Caco-2 (cell line): ENCODE results near the gene RAB26. TPM values are rescaled to one million over a fixed set of nuclear protein-coding genes. Genes with fewer than 3 reads are reported as not detected.

Experiments
- BruUV-seq: library from RNA; stranded (reverse); fragments of 400-500 nt; replicated peaks from 2 replicates; lab custom pipeline; 2021; lab: Mats Ljungman, UMichigan
- CTCF ChIA-PET: fragments of 300-600 bp; sonication (Branson Sonifier 250); formaldehyde crosslinking; loops from one replicate; lab custom pipeline; 2022; ENCODE audit warnings: antibody characterized with exemption; lab: Charles Lee
- POLR2A ChIA-PET: fragments of 300-600 bp; sonication (Branson Sonifier 250); formaldehyde crosslinking; loops from one replicate; lab custom pipeline; 2022; ENCODE audit warnings: antibody characterized with exemption; lab: Charles Lee
- DNase-seq, 2 experiments: peaks; one replicate each; pipeline versions ENCODE4 v3.0.0 to v3.0.0-alpha.2; 2020 to 2022
- H3K27me3 ChIP-seq: replicated peaks from 2 replicates; pipeline ENCODE4 v1.6.0; 2011; ENCODE audit warnings: low read length; ENCODE audit not compliant: control insufficient read depth, insufficient read depth
- H3K36me3 ChIP-seq: 2 replicates; pipeline ENCODE4 v1.5.1; 2011; ENCODE audit warnings: low read length; ENCODE audit not compliant: control insufficient read depth, insufficient read depth
- H3K4me1 ChIP-seq: fragments of 250-450 bp; sonication (Bioruptor Pico); 2 replicates; pipeline ENCODE4 v1.5.1; 2020; ENCODE audit warnings: mild to moderate bottlenecking
- H3K4me3 ChIP-seq: 2 replicates; pipeline ENCODE4 v1.5.1; 2011; ENCODE audit warnings: low read depth, mild to moderate bottlenecking, control low read depth, low read length
- H3K9me3 ChIP-seq: fragments of 250-450 bp; sonication (Bioruptor Pico); 2 replicates; pipeline ENCODE4 v1.5.1; 2020; ENCODE audit warnings: mild to moderate bottlenecking, moderate library complexity
- H3K27ac Mint-ChIP-seq: one replicate; pipeline ENCODE4 v1.8.0; 2022; ENCODE audit warnings: mixed read lengths; ENCODE audit not compliant: unreplicated experiment
- H3K27me3 Mint-ChIP-seq: one replicate; pipeline ENCODE4 v1.8.0; 2022; ENCODE audit warnings: mixed read lengths; ENCODE audit not compliant: insufficient read depth, unreplicated experiment
- H3K36me3 Mint-ChIP-seq: one replicate; pipeline ENCODE4 v1.8.0; 2022; ENCODE audit warnings: mild to moderate bottlenecking, mixed read lengths; ENCODE audit not compliant: insufficient read depth, unreplicated experiment
- H3K4me1 Mint-ChIP-seq: one replicate; pipeline ENCODE4 v1.8.0; 2022; ENCODE audit warnings: low read depth, mixed read lengths; ENCODE audit not compliant: unreplicated experiment
- H3K4me3 Mint-ChIP-seq: one replicate; pipeline ENCODE4 v1.8.0; 2022; ENCODE audit warnings: mild to moderate bottlenecking, moderate library complexity, mixed read lengths; ENCODE audit not compliant: unreplicated experiment
- H3K9me3 Mint-ChIP-seq: one replicate; pipeline ENCODE4 v1.8.0; 2022; ENCODE audit warnings: mixed read lengths; ENCODE audit not compliant: unreplicated experiment
- intact Hi-C: fragments of 100-400 bp; cut with micrococcal nuclease; formaldehyde crosslinking; loops from one replicate; pipeline ENCODE4 v1.10.0; 2022; ENCODE audit not compliant: unreplicated experiment
- total RNA-seq: library from RNA; stranded (reverse); gene quantifications from 2 replicates; pipeline ENCODE4 v1.2.3, GENCODE V29; 2022
- TF ChIP-seq, protein P1 (sequence below), 2 experiments: fragments of 200-600 bp in 1 of 2; IDR thresholded peaks; 1 replicate in 1 of 2; 2 replicates in 1 of 2; pipeline versions ENCODE4 v1.5.1 to v1.8.0; 2011 to 2022; ENCODE audit warnings: antibody characterized with exemption in 1 of 2, control low read depth in 1 of 2, inconsistent platforms in 1 of 2, low read depth in 1 of 2, low read length in 1 of 2, mild to moderate bottlenecking in 1 of 2, moderate library complexity in 1 of 2; ENCODE audit not compliant: insufficient read depth in 1 of 2, severe bottlenecking in 1 of 2, unreplicated experiment in 1 of 2

The RAB26 gene
- total RNA-seq, 1 experiment from 2014 or later = 1.0 TPM

DNA sequence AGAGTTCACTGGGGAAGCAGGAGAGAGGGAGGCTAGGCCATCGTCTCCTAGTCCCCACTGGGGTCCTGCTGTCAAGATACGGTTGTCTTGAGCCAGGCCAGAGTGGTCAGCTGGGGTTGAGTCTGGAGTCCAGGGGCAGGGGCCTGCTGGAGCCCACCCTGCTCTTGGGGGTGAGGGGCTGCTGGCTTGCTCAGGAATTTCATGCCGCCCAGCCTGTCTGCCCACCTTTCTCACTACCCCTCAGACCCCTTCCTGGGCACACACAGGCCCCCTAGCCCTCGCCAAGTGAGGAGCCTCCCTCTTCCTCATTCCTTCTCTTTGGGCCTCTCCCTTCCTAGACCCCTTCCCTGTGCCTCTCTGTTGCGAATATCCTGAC, 8.4 kb downstream of the RAB26 start:
- intact Hi-C loops = no loop called here
- Mint-ChIP-seq H3K9me3 (no peaks in the 10 kb centered on the region), H3K4me3 (peak overlapping the region; percentile 80), H3K36me3 (peaks cover 41% of the 10 kb centered on the region), H3K27me3 (peaks cover 3% of the 10 kb centered on the region), H3K27ac (peak overlapping the region; percentile 96), H3K4me1 (peaks cover 25% of the 10 kb centered on the region)
- no TSS peak for BruUV-seq
- no peak for DNase-seq
- Histone ChIP-seq H3K27me3 (no peaks in the 10 kb centered on the region), H3K9me3 (no peaks in the 10 kb centered on the region), H3K36me3 (peaks cover 6% of the 10 kb centered on the region; the same call in 1 of the 2 replicates), H3K4me1 (peaks cover 33% of the 10 kb centered on the region), H3K4me3 (peak overlapping the region; percentile 72)
- TF ChIP-seq, protein P1, sequence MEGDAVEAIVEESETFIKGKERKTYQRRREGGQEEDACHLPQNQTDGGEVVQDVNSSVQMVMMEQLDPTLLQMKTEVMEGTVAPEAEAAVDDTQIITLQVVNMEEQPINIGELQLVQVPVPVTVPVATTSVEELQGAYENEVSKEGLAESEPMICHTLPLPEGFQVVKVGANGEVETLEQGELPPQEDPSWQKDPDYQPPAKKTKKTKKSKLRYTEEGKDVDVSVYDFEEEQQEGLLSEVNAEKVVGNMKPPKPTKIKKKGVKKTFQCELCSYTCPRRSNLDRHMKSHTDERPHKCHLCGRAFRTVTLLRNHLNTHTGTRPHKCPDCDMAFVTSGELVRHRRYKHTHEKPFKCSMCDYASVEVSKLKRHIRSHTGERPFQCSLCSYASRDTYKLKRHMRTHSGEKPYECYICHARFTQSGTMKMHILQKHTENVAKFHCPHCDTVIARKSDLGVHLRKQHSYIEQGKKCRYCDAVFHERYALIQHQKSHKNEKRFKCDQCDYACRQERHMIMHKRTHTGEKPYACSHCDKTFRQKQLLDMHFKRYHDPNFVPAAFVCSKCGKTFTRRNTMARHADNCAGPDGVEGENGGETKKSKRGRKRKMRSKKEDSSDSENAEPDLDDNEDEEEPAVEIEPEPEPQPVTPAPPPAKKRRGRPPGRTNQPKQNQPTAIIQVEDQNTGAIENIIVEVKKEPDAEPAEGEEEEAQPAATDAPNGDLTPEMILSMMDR (IDR thresholded peaks at IDR 0.05; ENCODE audit: insufficient read depth in 1 of 2, low read depth in 1 of 2, low read length in 1 of 2, severe bottlenecking in 1 of 2, unreplicated experiment in 1 of 2) = no peak
- ChIA-PET CTCF (no interaction called here), POLR2A (no interaction called here)

DNA sequence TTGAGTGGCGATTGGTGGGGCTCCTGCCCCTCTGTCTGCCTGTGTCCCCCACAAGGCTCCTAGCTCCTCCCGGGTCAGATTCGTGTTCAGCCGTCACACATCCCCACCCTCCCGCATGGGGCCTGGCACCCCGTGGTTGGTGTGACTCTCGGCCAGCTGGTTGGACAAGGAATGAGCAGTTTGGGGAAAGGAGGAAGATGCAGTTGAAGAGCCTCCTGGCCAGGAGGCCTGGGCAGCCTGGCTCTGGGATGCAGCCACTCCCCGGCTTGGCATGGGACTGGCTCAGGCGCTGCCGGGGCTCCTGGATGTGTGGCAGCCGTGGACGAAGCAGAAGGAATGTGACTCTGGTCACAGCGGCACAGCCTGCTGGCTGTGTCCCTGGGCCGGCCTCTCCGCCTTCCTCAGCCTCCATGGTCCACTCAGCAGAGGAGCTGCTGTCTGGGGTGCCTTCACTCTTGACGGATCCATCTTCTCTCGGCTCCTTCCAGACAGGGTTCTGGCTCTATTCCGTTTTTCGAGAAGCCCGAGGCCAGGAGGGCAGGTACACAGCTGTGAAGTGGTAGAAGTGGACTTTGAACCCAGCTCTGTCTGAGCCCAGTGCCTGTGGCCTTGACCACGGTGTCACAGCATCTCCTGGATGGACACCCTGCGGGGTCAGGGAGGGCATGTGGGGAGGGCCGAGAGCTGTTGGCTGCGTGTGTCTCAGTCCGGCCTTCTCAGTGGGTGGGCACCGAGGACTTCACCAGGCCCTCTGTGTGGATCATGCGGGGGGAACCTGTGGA, 9.2 kb downstream of the RAB26 start:
- Histone ChIP-seq H3K4me3 (no peak overlapping the region), H3K9me3 (no peaks in the 10 kb centered on the region), H3K4me1 (peaks cover 31% of the 10 kb centered on the region), H3K36me3 (peaks cover 6% of the 10 kb centered on the region; the same call in 1 of the 2 replicates), H3K27me3 (no peaks in the 10 kb centered on the region)
- Mint-ChIP-seq H3K27ac (peak overlapping the region; percentile 96), H3K4me3 (peak overlapping the region; percentile 80), H3K36me3 (peaks cover 37% of the 10 kb centered on the region), H3K4me1 (peaks cover 25% of the 10 kb centered on the region), H3K27me3 (peaks cover 3% of the 10 kb centered on the region), H3K9me3 (no peaks in the 10 kb centered on the region)
- intact Hi-C loops = no loop called here
- CTCF ChIA-PET = no interaction called here
- DNase-seq = no peak
- no TSS peak for BruUV-seq
- TF ChIP-seq, protein P1 (IDR thresholded peaks at IDR 0.05; ENCODE audit: insufficient read depth in 1 of 2, low read depth in 1 of 2, low read length in 1 of 2, severe bottlenecking in 1 of 2, unreplicated experiment in 1 of 2) = no peak
- POLR2A ChIA-PET = no interaction called here

DNA sequence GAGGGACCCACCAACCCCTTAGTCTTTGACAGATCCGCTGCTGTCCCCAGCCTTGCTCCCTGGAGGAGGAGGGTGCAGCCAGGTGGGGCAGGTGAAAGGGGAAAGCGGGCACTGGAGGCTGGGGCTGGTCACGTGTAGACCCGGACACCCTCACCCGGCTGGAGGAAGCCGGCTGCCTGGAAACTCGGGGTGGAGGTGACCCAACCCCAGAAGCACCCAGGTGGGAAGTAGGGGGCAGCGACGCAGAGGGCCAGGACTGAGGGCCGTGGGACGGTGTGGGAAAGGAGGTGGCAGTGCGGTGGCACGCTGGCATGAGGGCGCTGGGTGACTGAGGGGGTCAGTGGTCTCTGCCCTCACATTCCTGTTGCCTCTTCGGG, 9.8 kb downstream of the RAB26 start:
- Histone ChIP-seq H3K4me3 (no peak overlapping the region), H3K27me3 (no peaks in the 10 kb centered on the region), H3K9me3 (no peaks in the 10 kb centered on the region), H3K36me3 (peaks cover 4% of the 10 kb centered on the region; the same call in 1 of the 2 replicates), H3K4me1 (peaks cover 25% of the 10 kb centered on the region)
- intact Hi-C loops = no loop called here
- Mint-ChIP-seq H3K27me3 (peaks cover 3% of the 10 kb centered on the region), H3K4me3 (peak overlapping the region; percentile 80), H3K27ac (peak overlapping the region; percentile 96), H3K36me3 (peaks cover 31% of the 10 kb centered on the region), H3K9me3 (no peaks in the 10 kb centered on the region), H3K4me1 (peaks cover 25% of the 10 kb centered on the region)
- TF ChIP-seq, protein P1 (IDR thresholded peaks at IDR 0.05; ENCODE audit: insufficient read depth in 1 of 2, low read depth in 1 of 2, low read length in 1 of 2, severe bottlenecking in 1 of 2, unreplicated experiment in 1 of 2) = no peak
- ChIA-PET POLR2A (no interaction called here), CTCF (no interaction called here)
- DNase-seq = no peak
- no TSS peak for BruUV-seq
